HG03342 (cell line): Measurements from ENCODE around the gene RXFP2.

Source experiments
- ATAC-seq: cut with Tn5 transposase; IDR thresholded peaks from one replicate; pipeline ENCODE4 v1.9.1; 2021; ENCODE audit warnings: mild to moderate bottlenecking, moderate library complexity; ENCODE audit not compliant: unreplicated experiment

Gene RXFP2, protein sequence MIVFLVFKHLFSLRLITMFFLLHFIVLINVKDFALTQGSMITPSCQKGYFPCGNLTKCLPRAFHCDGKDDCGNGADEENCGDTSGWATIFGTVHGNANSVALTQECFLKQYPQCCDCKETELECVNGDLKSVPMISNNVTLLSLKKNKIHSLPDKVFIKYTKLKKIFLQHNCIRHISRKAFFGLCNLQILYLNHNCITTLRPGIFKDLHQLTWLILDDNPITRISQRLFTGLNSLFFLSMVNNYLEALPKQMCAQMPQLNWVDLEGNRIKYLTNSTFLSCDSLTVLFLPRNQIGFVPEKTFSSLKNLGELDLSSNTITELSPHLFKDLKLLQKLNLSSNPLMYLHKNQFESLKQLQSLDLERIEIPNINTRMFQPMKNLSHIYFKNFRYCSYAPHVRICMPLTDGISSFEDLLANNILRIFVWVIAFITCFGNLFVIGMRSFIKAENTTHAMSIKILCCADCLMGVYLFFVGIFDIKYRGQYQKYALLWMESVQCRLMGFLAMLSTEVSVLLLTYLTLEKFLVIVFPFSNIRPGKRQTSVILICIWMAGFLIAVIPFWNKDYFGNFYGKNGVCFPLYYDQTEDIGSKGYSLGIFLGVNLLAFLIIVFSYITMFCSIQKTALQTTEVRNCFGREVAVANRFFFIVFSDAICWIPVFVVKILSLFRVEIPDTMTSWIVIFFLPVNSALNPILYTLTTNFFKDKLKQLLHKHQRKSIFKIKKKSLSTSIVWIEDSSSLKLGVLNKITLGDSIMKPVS

DNA sequence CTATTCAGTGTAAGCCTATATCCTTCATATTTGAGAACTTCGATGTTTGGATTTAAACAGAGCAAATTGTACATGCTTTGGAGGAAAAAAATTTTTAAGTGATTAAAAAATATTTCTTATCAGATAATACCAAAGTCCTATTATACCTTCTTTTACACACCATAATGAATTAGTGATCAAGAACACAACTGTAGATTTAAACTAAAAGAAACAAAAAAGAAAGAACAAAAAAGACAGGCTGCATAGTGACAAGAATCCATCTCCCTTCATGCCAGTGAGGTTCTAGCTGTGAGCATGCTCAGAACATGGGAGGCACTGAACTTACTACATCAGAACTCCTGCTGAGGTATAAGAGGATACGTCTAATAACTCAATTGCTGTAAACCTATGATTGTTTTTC, at the start of gene RXFP2:
TSS of gene RXFP2 (plus strand) at position 301 of the 400 bp plus-strand sequence. CDS start at position 388, 87 bp downstream.
- no peak for ATAC-seq

DNA sequence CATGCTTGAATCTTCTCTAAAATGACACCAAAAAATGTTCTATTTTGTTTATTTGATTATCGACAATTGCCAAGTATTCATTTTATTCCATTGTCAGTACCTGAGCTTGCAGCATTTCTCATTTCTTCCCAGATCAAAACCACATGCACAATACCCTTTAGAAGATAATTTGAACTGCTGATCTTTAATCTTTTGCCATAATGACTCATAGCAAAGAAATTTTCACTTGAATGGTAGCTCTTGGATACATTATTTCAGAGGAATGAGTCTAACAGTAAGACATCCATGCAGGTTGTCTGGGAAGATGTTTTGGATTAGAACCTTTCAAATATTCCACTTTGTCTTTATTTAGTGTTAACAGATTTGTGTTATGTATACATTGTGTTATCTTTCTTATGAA, 42.0 kb upstream of the RXFP2 start:
- no peak for ATAC-seq

DNA sequence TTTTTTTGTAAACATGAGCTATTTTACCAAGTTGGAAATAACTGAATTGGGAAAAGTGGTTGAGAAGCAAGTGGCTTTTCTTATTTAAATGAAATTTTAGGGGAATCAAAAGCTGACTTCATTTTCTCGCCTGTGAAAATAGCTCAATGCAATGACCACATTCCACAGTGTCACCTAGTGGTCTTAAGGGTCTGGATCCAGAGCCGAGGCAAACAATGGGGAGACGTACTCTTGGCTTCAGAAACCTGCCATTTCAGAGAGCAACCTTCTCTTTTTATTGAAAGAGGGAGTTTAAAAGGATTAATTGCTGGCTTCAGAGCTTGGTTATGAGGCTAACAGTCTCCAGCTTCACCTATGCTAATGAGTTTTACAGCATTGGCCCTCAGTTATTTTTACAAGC, 39.7 kb upstream of the RXFP2 start:
- ATAC-seq = no peak

DNA sequence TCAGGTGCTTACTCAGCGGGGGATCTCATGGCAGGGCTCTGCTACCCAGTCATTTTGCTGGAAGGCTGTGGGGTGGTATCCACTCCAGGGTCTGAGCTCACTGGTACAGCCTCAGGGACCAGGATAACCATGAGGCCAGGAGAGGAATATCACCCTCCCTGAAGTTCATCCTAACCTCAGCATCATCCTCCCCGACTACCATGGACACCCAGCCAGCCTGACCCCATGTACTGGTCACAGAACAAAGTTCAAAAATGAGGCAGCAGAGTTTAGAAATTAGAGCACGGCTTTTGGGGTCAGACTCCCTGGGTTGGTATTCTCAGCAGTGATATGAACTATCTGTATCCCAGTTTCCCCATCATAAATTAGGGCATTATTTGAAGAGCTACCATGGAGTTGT, 35.5 kb upstream of the RXFP2 start:
- no peak for ATAC-seq

DNA sequence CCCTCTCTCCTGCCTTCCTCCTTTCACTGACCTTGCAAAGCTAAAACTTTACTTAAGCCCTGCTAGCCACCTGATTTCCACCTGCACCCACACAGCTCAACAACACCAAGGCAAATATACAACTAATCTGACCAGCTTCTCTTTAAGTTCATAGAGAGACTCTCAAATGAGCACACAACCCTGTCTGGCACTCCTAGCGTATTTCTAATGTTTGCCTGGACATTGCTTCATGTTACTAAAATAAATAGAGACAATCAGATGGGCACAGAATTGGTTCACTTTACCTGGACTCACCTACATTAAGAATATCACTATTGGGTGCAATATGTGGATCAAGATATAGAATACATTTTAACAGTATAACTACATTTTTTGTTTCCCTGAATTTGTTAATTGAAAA, 33.2 kb upstream of the RXFP2 start:
- no peak for ATAC-seq

DNA sequence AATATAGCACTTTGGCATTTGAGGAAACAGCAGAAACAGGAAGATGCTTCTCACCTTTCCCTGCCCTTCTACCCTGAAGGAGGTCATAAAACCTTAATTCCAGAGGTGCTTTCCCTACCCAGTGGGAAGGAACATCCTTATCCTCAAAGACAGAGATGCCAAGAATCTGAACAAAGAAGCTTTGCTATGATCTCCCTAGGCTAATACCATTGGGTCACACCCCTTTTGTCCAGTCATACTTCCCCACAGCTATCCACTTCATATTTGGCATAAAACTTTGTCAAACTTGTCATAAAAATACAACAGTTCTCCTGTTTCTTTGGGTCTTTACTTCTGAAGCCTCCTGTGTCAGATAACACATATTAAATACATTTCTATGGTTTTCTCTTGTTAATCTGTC, 21.7 kb upstream of the RXFP2 start:
- no peak for ATAC-seq

DNA sequence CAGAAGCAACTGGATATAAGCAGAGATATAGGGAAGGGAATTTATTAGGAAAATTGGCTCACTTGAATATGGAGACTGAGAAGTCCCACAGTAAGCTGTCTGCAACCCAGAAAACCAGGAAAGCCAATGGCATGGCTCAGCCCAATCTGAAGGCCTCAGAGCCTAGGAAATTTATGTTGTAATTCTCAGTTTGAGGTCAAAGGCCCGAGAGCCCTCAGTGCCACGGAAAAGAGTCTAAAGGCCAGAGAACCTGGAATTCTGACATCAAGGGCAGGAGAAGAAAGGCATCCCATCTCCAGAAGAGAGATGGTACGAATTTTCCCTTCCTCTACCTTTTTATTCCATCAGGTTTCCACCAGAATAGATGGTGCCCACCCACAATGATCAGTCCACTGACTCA, 20.1 kb upstream of the RXFP2 start:
- no peak for ATAC-seq

DNA sequence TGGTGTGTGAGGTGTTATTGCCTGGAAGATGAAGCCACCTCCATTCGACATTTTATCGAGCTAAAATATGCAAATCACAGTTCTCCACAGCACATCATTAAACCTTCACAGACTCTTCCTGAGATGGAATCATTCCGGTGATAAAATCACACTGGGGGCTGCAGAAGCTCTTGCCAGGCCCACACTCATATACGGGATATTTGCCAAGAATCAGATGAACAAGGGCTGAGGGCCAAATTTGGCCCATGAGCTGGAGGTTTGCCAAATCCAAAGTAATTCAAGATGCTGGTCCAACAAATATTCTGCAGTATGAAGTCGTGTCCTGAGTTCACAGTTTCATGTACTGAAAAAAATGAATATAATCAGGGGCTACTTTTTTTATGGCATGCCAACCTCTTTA, 16.7 kb upstream of the RXFP2 start:
- no peak for ATAC-seq

DNA sequence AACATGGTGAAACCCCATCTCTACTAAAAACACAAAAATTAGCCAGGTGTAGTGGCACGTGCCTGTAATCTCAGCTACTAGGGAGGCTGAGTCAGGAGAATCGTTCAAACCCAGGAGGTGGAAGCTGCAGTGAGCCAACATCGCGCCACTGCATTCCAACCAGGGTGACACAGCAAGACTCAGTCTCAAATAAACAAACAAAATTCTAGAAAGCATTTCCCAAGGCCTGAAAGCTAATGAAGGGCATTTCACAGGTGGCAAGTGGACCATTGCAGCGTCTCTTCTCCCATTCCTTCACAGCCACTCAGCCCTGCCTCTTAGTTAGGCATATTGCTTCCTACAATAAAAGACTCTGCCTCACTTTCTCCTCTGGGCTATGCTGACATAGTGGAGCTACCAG, 13.5 kb upstream of the RXFP2 start:
- ATAC-seq = no peak

DNA sequence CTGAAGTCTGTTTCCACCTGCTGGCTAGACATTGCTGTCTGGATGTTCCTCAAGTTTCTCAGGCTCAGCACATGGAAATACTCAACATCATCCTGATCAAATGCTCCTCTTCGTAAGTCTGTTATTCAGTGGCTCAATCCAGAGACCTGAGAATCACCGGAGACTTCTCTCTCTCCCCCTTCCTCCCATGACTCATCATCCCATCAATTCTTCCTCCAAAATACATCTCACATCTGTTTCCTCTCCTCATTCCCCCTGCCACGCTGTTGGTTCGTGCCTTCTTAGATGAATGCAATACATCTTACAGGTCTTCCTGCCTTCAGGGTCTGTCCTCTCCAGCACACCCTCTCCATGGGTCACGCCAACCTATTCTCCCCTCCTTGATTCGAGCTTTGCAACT, 7.4 kb upstream of the RXFP2 start:
- no peak for ATAC-seq

DNA sequence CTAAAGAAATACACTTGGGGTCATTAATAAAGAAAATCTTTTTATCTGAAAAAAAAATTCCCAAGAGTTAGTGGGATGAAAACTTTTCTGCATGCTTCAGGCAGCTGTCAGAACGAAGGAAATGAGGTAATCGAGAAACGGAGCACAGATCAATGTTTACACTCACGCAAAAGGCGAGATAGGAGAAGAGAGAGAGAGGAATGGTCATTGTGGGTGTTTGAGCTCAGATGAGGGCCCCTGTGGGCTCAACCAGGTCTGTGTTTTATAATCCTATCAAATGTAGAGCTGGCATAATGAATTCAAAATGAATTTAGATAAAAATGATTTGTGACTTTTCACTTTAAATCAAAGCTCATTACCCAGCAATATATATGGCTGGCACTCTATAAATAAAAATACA, 6.3 kb upstream of the RXFP2 start:
- ATAC-seq = no peak

DNA sequence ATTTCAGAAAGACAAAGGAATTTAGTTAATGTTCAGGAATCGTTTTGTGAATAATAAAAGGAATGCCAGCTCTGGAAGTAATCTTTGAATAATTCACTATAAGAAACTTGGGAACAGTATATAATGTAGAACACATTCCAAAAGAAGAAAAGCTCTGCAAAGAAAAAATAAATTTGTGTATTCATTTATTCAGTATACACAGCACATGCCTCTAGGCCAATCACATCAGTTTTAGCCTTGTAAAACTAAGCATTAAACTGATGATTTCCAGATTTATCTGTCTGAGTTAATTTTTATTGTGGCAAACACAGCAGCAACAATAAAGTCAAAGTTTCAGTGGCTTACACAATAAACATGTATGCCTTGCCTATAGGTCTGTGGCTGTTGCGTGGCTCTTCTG, 5.7 kb upstream of the RXFP2 start:
- no peak for ATAC-seq

DNA sequence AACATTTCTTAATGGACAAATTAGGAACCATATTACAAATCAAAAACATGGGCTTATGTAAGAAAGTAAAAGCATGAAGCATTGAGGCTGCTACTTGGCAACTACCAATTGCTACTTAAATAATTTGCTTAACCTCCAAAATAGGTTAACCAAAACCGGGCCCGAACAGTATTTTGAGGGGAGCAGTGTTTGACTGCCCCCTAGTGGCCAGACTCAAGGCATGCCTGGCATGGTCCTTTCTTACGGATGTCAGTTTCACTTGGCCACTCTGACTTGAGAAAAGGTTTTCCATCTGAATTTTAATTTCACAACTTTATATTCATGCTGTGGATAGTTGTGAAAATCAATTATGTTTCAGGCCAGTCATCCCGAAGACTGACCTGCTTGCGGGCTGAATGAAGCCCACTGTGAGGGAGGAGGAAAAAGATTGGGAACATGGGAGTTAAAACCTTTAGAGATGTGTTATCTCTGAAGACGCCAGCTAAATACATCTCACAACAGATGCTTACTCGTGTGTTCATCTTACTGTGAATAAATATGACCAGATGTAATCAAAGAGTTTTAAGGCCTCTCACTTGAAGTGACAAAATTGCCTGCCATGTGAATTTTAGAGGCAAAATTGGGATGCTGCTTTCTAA, 2.9 kb downstream of the RXFP2 start:
- ATAC-seq = peak; percentile 89

DNA sequence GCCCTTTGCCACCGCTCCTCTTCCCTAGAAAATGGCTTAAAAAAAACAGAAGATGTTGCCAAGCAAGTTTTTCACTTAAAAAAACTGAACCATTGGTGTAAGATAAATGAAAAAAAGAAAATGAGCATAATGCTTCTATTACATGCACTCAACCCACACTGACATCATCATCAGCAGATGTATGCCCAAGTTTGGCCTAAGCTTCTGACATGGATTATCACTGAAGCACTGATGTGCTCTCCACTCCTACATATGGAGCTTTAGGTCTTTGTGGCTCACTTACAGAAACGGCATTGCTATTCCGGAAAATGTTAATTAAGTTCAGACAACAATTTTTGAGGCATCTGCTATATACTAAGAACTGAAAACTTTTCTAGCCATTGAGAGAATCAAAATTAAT, 8.0 kb downstream of the RXFP2 start:
- no peak for ATAC-seq

DNA sequence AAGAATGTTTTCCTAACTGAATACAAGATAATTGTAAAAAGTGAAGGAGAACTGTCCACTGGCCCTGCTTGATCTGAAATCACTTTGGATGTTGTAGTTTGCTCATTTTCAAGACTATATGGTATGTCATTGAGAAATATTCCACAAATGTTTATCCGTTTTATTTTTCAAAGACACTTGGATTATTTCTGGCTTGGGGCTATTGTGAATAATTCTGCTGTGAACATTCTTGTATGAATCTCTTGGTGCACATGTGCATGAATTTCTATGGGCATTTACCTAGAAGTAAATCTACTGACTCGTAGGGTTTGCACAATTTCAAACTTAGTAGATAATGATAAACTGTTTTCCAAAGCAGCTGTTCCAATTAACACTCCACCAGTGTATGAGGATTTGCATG, 8.6 kb downstream of the RXFP2 start:
- no peak for ATAC-seq

DNA sequence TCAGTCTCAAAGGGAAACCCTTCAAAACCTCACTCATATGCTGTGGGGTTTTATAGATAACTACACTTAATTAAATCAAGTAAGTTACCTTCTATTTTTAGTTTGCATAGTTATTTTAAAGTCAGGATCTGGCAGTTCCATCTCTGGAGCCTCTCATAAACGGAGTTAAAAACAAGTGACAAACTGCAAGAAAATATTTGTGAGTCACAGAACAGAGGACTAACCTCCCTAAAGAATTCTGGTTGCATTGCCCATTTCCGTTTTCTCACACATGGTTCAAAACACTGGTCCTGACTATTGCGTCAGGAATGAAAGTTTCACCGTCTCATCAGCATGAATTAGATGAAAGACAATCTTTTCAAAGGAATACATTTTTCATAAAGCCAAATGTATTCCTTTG, 10.6 kb downstream of the RXFP2 start:
- no peak for ATAC-seq

DNA sequence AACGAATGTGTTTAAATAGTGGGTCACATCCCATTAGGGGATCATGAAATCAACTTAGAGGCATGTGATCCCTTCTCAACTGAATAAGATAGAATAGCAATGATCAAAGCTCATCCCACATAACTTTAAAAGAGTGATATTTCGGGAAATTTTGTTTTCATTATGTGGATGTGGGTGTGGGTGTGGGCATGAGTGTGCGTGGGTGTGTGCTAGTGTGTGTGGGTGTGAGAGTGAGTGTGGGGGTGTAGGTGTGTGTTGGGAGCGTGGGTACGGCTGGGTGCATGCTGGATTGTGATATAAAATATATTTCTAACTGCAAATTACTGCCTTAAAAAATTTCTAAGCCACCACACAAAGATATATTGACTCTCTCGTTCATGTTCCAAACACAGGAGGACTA, 15.9 kb downstream of the RXFP2 start:
- ATAC-seq = no peak

DNA sequence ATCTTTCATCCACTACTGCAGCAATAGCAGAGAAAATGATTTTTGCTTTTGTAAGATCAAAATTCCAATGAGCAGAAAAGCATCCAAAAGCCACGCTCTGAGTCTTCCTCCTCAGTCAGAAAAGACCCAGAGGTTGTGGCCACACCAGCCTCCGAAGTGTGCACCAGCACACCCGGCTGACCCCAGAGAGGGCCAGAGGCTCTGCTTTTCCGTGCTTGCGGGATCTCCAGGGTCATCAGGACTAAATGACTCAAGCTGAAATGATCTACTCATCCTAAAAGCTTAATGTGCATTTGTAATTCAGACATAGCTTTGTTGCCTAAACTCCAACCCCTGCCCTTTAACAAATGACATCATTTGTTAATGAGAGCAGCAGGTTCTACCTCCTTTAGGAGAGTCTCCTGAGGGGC, 16.5 kb downstream of the RXFP2 start:
- ATAC-seq = no peak

DNA sequence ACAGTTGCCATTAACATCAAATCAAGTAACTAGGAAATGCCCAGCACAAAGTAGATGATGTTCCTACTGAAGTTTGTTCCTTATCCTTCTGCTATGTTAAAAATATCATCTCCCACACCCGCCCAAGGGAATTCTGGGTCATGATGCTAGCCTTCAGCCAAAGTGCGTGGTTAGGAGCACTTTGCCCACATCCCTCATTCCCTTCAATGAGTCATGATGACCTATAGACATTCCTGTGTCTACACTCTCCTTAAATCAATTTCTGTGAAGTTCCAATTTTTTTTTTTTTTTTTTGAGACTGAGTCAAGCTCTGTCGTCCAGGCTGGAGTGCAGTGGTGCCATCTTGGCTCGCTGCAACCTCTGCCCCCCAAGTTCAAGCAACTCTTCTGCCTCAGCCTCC, 17.0 kb downstream of the RXFP2 start:
- no peak for ATAC-seq

DNA sequence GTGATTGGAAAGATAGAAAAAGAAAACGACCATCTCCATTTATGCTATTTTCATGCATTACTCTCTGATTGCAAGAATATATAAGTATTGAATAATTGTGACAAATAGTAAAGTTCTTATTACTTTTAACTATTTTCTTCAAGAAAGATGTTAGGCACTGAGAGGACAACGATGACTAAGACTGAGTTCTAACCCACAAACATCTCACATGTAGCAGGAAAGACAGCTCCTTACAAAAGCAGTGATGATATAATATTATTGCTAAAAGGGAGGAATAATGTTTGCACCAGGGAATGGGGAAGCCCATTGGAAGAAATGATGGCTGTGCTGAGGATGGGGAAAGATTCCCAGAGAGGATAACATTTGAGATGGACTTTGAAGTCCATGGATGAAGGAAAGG, 22.6 kb downstream of the RXFP2 start:
- no peak for ATAC-seq

DNA sequence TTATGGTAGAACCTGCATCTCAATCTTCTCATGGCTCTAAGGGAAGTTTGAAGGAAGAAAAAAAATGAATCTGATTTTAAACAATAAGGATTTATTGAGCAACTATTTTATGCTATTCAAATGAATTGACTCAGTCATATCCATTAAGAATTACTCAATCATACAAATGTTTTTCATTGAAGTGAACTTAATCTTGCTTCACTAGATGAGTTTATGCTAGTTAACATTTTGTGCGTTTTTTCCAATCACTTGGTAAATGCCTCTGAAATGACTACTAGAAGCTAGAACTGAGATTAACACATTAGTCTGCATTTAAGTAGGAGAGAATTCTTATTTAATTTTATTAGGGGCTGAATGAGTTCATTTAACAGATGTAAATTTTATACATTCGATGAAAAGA, 25.2 kb downstream of the RXFP2 start:
- ATAC-seq = no peak
